DMS153 treated with DMSO at 0.1 percent for 48 hours (cell line): Measurements from ENCODE around the gene ADAMTSL5.

Experiments used
- DNase-seq: peaks from one replicate; lab custom pipeline; 2025; ENCODE audit not compliant: unreplicated experiment; lab: John Stamatoyannopoulos, UW

Gene ADAMTSL5

GRCh38 chr19:1467490-1468273 lies 45.1 kb downstream of the ADAMTSL5 start:
- DNase-seq, result no peak

GRCh38 chr19:1467215-1467489 lies 45.7 kb downstream of the ADAMTSL5 start:
- no peak for DNase-seq

GRCh38 chr19:1466461-1467214 lies 46.2 kb downstream of the ADAMTSL5 start:
- DNase-seq, result no peak

- DNase-seq, result no peak
Observed at GRCh38 chr19:1466018-1466460, 46.8 kb downstream of the ADAMTSL5 start.

- no peak for DNase-seq
Observed at GRCh38 chr19:1465191-1466016, 47.4 kb downstream of the ADAMTSL5 start.

DNA sequence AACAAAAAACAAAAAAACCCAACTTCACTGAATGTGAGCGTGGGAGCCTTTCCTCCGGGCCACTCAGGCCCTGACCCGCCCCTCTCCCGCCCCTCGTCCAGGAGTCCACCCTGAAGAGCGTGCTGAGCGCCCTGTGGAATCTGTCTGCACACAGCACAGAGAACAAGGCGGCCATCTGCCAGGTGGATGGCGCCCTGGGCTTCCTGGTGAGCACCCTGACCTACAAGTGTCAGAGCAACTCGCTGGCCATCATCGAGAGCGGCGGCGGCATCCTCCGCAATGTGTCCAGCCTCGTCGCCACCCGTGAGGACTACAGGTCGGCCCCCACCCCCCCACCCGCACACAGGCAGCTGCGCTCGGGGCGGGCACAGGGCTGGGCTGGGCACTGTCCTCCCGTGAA lies 51.0 kb downstream of the ADAMTSL5 start:
- no peak for DNase-seq

- no peak for DNase-seq
Observed at GRCh38 chr19:1460033-1460995, 52.5 kb downstream of the ADAMTSL5 start.

GRCh38 chr19:1459479-1459878 lies 53.3 kb downstream of the ADAMTSL5 start:
- DNase-seq, result no peak

DNA sequence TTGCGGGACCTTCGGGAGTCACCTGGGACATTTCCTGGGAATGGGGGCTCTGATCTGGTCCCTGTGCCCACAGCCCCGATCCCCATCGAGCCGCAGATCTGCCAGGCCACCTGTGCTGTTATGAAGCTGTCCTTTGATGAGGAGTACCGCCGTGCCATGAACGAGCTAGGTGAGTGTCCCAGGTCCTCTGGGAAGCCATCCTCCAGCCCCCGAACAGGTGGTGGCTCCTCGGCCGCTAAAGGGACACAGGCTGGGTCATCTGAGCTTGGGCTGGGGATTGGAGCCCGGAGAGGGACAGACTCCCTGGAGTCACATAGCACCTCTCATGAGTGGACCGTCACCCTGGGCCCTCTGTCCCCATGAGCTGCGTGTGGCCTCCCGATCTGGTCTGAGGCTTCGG lies 54.9 kb downstream of the ADAMTSL5 start:
- DNase-seq, result no peak

- no peak for DNase-seq
Observed at GRCh38 chr19:1457031-1457739, 55.6 kb downstream of the ADAMTSL5 start.

GRCh38 chr19:1456121-1456900 lies 56.5 kb downstream of the ADAMTSL5 start:
- DNase-seq, result no peak

DNA sequence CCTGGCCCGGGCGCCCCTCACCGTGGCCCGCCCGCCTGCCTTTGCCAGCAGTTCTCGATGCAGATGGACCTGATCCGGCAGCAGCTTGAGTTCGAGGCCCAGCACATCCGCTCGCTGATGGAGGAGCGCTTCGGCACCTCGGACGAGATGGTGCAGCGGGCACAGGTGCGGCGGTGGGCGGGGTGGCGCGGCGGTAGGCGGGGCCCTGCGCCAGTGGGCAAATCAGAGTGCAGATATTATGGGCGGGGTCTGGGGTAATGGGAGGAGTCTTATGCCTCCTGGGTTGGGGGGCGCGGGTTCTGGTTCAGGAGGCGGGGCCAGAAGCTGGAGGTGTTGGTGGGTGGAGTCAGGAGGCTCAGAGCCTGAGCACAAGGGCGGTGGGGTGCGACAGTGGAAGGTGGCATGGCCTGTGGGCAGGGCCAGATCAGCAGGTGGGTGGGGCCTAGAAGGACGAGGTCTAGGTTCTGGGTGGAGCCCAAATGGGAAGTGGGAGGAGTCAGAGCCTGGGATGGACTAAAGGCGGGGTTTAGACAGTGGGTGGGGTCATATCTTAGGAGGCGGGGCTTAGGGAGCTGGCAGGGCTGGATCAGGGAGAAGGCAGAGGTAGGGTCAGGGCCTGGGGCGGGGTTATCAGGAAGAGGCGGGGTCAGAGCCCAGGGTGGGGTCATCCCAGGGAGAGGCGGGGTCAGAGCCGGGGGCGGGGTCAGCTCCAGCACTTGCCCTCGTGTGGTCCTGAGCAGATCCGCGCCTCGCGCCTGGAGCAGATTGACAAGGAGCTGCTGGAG lies 57.3 kb downstream of the ADAMTSL5 start:
- no peak for DNase-seq
